ENCODE data around the gene UCP2. TPM values are rescaled to one million over a fixed set of nuclear protein-coding genes. Genes with fewer than 3 reads are reported as not detected.

The UCP2 gene
- total RNA-seq, 4 donors from 2014 or later: 36.7 to 57.6 (median 39.6) TPM

DNA sequence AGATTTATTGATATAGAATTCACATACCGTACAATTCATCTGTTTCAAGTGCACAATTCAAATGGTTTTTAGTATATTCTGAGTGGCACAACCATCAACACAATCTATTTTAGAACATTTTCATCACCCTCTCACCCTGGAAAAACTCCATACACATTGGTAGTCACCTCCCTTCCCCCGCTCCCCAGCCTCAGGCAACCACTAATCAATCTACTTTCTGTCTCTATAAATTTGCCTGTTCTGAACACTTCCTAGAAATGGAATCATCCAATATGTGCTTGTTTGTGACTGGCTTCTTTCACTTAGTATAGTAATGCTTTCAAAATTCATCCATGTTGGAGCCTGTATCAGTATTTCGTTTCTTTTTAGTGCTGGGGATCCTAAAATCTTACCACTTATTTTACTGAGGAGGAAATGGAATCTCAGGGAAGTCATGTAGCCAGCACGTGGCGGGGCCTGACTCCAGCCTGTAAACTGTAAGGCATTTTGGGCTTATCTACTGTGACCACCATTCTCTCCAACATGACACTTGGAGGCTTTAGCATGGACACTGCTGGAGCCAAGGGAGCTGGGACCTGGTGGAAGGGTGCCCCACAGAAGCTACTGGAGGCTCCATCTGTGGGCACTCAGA, 27.1 kb upstream of the UCP2 start:
- Histone ChIP-seq H3K4me1 (peaks cover 0 to 7% (median 0%) of the 10 kb centered on the region in 4 donors), H3K27ac (no peak overlapping the region), H3K9me3 (no peaks in the 10 kb centered on the region), H3K27me3 (no peaks in the 10 kb centered on the region), H3K36me3 (no peaks in the 10 kb centered on the region), H3K4me3 (no peak overlapping the region)
- in situ Hi-C loops (cut with MboI; ENCODE audit: low pct_ligation_motif_present in 1 of 4, low pct_unique_long_range_greater_than_20kb in 1 of 4, low sequenced_read_pairs in 3 of 4): no loop called here
- TF ChIP-seq POLR2A (IDR thresholded peaks at IDR 0.05) (no peak), POLR2AphosphoS5 (IDR thresholded peaks at IDR 0.05) (no peak), EP300 (IDR thresholded peaks at IDR 0.05; ENCODE audit: low read depth) (no peak)
- TF ChIP-seq, protein P1, sequence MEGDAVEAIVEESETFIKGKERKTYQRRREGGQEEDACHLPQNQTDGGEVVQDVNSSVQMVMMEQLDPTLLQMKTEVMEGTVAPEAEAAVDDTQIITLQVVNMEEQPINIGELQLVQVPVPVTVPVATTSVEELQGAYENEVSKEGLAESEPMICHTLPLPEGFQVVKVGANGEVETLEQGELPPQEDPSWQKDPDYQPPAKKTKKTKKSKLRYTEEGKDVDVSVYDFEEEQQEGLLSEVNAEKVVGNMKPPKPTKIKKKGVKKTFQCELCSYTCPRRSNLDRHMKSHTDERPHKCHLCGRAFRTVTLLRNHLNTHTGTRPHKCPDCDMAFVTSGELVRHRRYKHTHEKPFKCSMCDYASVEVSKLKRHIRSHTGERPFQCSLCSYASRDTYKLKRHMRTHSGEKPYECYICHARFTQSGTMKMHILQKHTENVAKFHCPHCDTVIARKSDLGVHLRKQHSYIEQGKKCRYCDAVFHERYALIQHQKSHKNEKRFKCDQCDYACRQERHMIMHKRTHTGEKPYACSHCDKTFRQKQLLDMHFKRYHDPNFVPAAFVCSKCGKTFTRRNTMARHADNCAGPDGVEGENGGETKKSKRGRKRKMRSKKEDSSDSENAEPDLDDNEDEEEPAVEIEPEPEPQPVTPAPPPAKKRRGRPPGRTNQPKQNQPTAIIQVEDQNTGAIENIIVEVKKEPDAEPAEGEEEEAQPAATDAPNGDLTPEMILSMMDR (IDR thresholded peaks at IDR 0.05): no peak
- WGBS, 2 donors (ENCODE audit: low coverage in 1 of 2): 92% methylated on average over 5 of the region's 5 CpGs
- DNase-seq: no peak
- intact Hi-C loops (cut with DNase I; ENCODE audit: low total_unique reads): no loop called here

DNA sequence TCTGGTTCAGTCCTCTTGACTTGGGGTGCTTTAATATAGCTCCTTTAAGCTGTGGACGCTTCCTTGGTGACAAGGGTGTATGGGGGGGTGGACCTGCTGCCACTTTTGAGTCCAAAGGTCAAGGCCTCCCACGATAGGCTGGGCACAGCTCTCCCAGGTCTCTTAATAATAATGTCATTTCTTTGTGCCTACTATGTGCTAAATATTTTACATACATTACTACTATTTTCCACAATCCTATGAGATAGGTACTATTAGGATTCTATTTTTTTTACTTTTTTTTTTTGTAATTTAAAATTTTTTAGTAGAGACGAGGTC, 26.5 kb upstream of the UCP2 start:
- no peak for DNase-seq
- intact Hi-C loops (cut with DNase I; ENCODE audit: low total_unique reads) (no loop called here), in situ Hi-C loops (cut with MboI; ENCODE audit: low pct_ligation_motif_present in 1 of 4, low pct_unique_long_range_greater_than_20kb in 1 of 4, low sequenced_read_pairs in 3 of 4) (no loop called here)
- H3K36me3 ChIP-seq: no peaks in the 10 kb centered on the region
- H3K4me1 ChIP-seq: peaks cover 0 to 11% (median 0%) of the 10 kb centered on the region in 4 donors
- H3K4me3 ChIP-seq: no peak overlapping the region
- no peak for TF ChIP-seq POLR2A (IDR thresholded peaks at IDR 0.05)
- TF ChIP-seq, protein P1 (IDR thresholded peaks at IDR 0.05): no peak
- no peak for TF ChIP-seq EP300 (IDR thresholded peaks at IDR 0.05; ENCODE audit: low read depth)
- TF ChIP-seq POLR2AphosphoS5 (IDR thresholded peaks at IDR 0.05): no peak
- H3K27ac ChIP-seq: no peak overlapping the region
- no peaks in the 10 kb centered on the region for H3K27me3 ChIP-seq
- H3K9me3 ChIP-seq: no peaks in the 10 kb centered on the region
- WGBS, 2 donors (ENCODE audit: low coverage in 1 of 2): 72 to 84% methylated on average over 3 of the region's 3 CpGs

DNA sequence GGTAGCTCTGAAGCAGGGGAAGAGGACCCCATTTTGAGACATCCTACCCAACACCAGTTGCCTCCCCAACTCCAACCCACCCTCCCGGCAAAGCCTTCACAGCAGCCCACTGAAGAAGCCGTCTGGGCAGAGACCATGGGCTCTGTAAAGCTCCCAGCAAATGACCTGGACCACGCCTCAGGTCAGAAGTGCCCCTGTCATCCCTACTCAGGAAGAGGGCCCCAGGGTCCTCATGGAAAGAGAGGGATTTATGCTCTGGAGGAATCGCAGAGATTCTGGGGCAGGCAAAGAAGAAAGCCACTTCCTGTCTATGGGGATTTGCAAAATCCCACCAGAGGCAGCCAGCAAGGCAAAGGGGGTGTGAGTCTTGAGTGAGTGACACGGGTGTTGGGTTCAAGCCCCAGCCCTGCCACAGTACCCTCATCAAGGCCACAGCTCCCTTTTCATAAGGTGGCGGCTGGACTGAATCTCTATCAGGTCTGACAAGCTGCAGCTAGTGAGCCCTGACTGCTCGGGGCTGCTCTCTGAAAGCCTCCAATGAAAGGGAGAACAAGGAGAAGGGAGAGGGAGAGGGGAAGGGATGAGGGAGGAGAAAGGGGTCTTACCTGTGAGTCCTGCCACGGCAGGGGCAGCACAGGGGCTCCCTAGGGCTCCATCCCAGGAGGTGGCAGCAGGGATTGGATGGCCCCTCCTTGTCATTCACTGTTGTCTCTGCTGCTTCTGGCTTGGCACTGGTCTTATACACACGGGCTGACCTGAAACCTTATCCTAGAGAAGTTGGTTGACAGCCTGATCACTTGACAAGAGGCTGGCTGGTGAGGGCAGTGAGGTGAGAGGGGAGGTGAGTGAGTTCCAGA, 26.0 kb upstream of the UCP2 start, which contains the start of gene UCP3:
Gene UCP3 (minus strand): TSS at position 713 of the 857 bp plus-strand sequence. CDS start 2,043 bp downstream, outside the sequence.
- peaks cover 0 to 11% (median 0%) of the 10 kb centered on the region in 4 donors for H3K4me1 ChIP-seq
- intact Hi-C loops (cut with DNase I; ENCODE audit: low total_unique reads) (no loop called here), in situ Hi-C loops (cut with MboI; ENCODE audit: low pct_ligation_motif_present in 1 of 4, low pct_unique_long_range_greater_than_20kb in 1 of 4, low sequenced_read_pairs in 3 of 4) (no loop called here)

More for the DNA sequence above, 26.0 kb upstream of the UCP2 start, which contains the start of gene UCP3:
- Histone ChIP-seq H3K4me3 (no peak within 1 kb of the TSS), H3K36me3 (no peaks in the 10 kb centered on the region), H3K27ac (no peak within 1 kb of the TSS), H3K9me3 (no peaks in the 10 kb centered on the region), H3K27me3 (no peaks in the 10 kb centered on the region)
- no peak for TF ChIP-seq POLR2AphosphoS5 (IDR thresholded peaks at IDR 0.05)
- no peak for TF ChIP-seq POLR2A (IDR thresholded peaks at IDR 0.05)
- no peak for TF ChIP-seq EP300 (IDR thresholded peaks at IDR 0.05; ENCODE audit: low read depth)
- TF ChIP-seq, protein P1 (IDR thresholded peaks at IDR 0.05): no peak
- WGBS, 2 donors (ENCODE audit: low coverage in 1 of 2): 40 to 70% methylated on average over 1 to 9 of the region's 9 CpGs
- DNase-seq: no peak

Measured in transverse colon (tissue), 4 donors.